Muscle of leg (tissue), 11 donors: ENCODE data around the gene AGTRAP. TPM values are rescaled to one million over a fixed set of nuclear protein-coding genes. Genes with fewer than 3 reads are reported as not detected.

ENCODE experiments used
- DNase-seq: peaks from one replicate; pipeline ENCODE4 v3.0.0; 2013
- H3K27ac ChIP-seq: one replicate; pipeline ENCODE4 v1.5.1; 2013; ENCODE audit warnings: mild to moderate bottlenecking, low read length, control low read depth
- H3K27me3 ChIP-seq: one replicate; pipeline ENCODE4 v1.6.1; 2013; ENCODE audit warnings: low read length; ENCODE audit not compliant: control insufficient read depth, insufficient read depth
- H3K36me3 ChIP-seq: one replicate; pipeline ENCODE4 v1.6.1; 2013; ENCODE audit warnings: low read length; ENCODE audit not compliant: control insufficient read depth, insufficient read depth
- H3K4me1 ChIP-seq: one replicate; pipeline ENCODE4 v1.6.1; 2013; ENCODE audit warnings: low read length; ENCODE audit not compliant: control insufficient read depth, insufficient read depth
- H3K4me3 ChIP-seq: one replicate; pipeline ENCODE4 v1.5.1; 2013; ENCODE audit warnings: low read length, control low read depth
- H3K9me3 ChIP-seq: replicated peaks from 2 replicates; pipeline ENCODE4 v1.6.1; 2013; ENCODE audit warnings: low read depth, low read length; ENCODE audit not compliant: control insufficient read depth
- WGBS: methylation state at CpG from one replicate; pipeline ENCODE4 v1.1.5; 2013; ENCODE audit warnings: missing lambda C conversion rate; ENCODE audit not compliant: insufficient coverage; 5-methylcytosine and 5-hydroxymethylcytosine counted together
- polyA plus RNA-seq, 8 donors: library from polyadenylated mRNA; unstranded; fragments of 120-200 nt; gene quantifications; one replicate each; pipeline versions ENCODE4 v1.2.1 to v1.2.3, GENCODE V29; 2013; ENCODE audit warnings: inconsistent platforms in 1 of 8, low replicate concordance in 1 of 8; ENCODE audit not compliant: insufficient read length in 8 of 8, insufficient read depth in 1 of 8
- total RNA-seq: library from RNA; stranded (reverse); fragments of 120-200 nt; gene quantifications from one replicate; pipeline ENCODE4 v1.2.4, GENCODE V29; 2013

The AGTRAP gene
- total and polyA plus RNA-seq, 9 donors = 14.8 to 24.8 (median 17.9) TPM

- 69% methylated on average over 4 of the region's 4 CpGs for WGBS
- DNase-seq = no peak
- H3K9me3 ChIP-seq = no peaks in the 10 kb centered on the region
- peaks cover 13% of the 10 kb centered on the region for H3K4me1 ChIP-seq
- H3K36me3 ChIP-seq = no peaks in the 10 kb centered on the region
- no peak overlapping the region for H3K4me3 ChIP-seq
- no peak overlapping the region for H3K27ac ChIP-seq
- no peaks in the 10 kb centered on the region for H3K27me3 ChIP-seq
These were observed 33.3 kb downstream of the AGTRAP start for GRCh38 chr1:11769274-11769673.

GRCh38 chr1:11770011-11770410, 34.1 kb downstream of the AGTRAP start:
- H3K9me3 ChIP-seq = no peaks in the 10 kb centered on the region
- no peaks in the 10 kb centered on the region for H3K36me3 ChIP-seq
- H3K4me1 ChIP-seq = peaks cover 11% of the 10 kb centered on the region
- no peaks in the 10 kb centered on the region for H3K27me3 ChIP-seq
- DNase-seq = no peak
- no peak overlapping the region for H3K4me3 ChIP-seq
- H3K27ac ChIP-seq = no peak overlapping the region

- Histone ChIP-seq H3K4me1 (peaks cover 11% of the 10 kb centered on the region), H3K27ac (no peak overlapping the region), H3K27me3 (no peaks in the 10 kb centered on the region), H3K36me3 (no peaks in the 10 kb centered on the region), H3K9me3 (no peaks in the 10 kb centered on the region), H3K4me3 (no peak overlapping the region)
- no peak for DNase-seq
- 75% methylated on average over 10 of the region's 11 CpGs for WGBS
These were observed 35.6 kb downstream of the AGTRAP start for GRCh38 chr1:11771481-11772043.

GRCh38 chr1:11772458-11772857, 36.5 kb downstream of the AGTRAP start:
- no peaks in the 10 kb centered on the region for H3K27me3 ChIP-seq
- DNase-seq = no peak
- WGBS = 56% methylated on average over 2 of the region's 5 CpGs

GRCh38 chr1:11774753-11775152, 38.8 kb downstream of the AGTRAP start:
- no peaks in the 10 kb centered on the region for H3K9me3 ChIP-seq
- no peaks in the 10 kb centered on the region for H3K36me3 ChIP-seq
- H3K27me3 ChIP-seq = no peaks in the 10 kb centered on the region
- WGBS = 82% methylated on average over 3 of the region's 9 CpGs
- DNase-seq = no peak
- H3K27ac ChIP-seq = no peak overlapping the region
- H3K4me3 ChIP-seq = no peak overlapping the region
- no peaks in the 10 kb centered on the region for H3K4me1 ChIP-seq

More at GRCh38 chr1:11772458-11772857, 36.5 kb downstream of the AGTRAP start:
- Histone ChIP-seq H3K27ac (no peak overlapping the region), H3K4me1 (peaks cover 11% of the 10 kb centered on the region), H3K4me3 (no peak overlapping the region), H3K9me3 (no peaks in the 10 kb centered on the region), H3K36me3 (no peaks in the 10 kb centered on the region)

- no peak overlapping the region for H3K27ac ChIP-seq
- no peaks in the 10 kb centered on the region for H3K9me3 ChIP-seq
- no peaks in the 10 kb centered on the region for H3K4me1 ChIP-seq
- no peak for DNase-seq
- H3K36me3 ChIP-seq = no peaks in the 10 kb centered on the region
- H3K4me3 ChIP-seq = no peak overlapping the region
- H3K27me3 ChIP-seq = no peaks in the 10 kb centered on the region
- WGBS = 75% methylated on average over 8 of the region's 8 CpGs
These were observed 41.9 kb downstream of the AGTRAP start for GRCh38 chr1:11777658-11778322.

- H3K36me3 ChIP-seq = no peaks in the 10 kb centered on the region
- 91% methylated on average over 6 of the region's 9 CpGs for WGBS
- no peak overlapping the region for H3K4me3 ChIP-seq
- DNase-seq = no peak
- H3K27me3 ChIP-seq = no peaks in the 10 kb centered on the region
- no peaks in the 10 kb centered on the region for H3K4me1 ChIP-seq
- no peaks in the 10 kb centered on the region for H3K9me3 ChIP-seq
- H3K27ac ChIP-seq = no peak overlapping the region
These were observed 42.4 kb downstream of the AGTRAP start for GRCh38 chr1:11778336-11778735.

GRCh38 chr1:11778844-11779623, 43.1 kb downstream of the AGTRAP start:
- Histone ChIP-seq H3K4me3 (no peak overlapping the region), H3K27me3 (no peaks in the 10 kb centered on the region), H3K36me3 (no peaks in the 10 kb centered on the region), H3K27ac (no peak overlapping the region), H3K9me3 (no peaks in the 10 kb centered on the region), H3K4me1 (no peaks in the 10 kb centered on the region)
- 84% methylated on average over 10 of the region's 15 CpGs for WGBS
- no peak for DNase-seq

GRCh38 chr1:11779715-11780379, 43.9 kb downstream of the AGTRAP start:
- Histone ChIP-seq H3K27ac (no peak overlapping the region), H3K36me3 (no peaks in the 10 kb centered on the region), H3K4me3 (no peak overlapping the region), H3K9me3 (no peaks in the 10 kb centered on the region), H3K4me1 (peaks cover 5% of the 10 kb centered on the region), H3K27me3 (no peaks in the 10 kb centered on the region)
- DNase-seq = no peak
- WGBS = 78% methylated on average over 11 of the region's 13 CpGs
